ENCODE measurements around the gene SLC26A1. TPM values are rescaled to one million over a fixed set of nuclear protein-coding genes. Genes with fewer than 3 reads are reported as not detected.
A peak's percentile ranks its signal among the peaks of the same experiment; 100 is the strongest.

Gene SLC26A1
- total RNA-seq, 1 experiment from 2014 or later, result 0.03 TPM

DNA sequence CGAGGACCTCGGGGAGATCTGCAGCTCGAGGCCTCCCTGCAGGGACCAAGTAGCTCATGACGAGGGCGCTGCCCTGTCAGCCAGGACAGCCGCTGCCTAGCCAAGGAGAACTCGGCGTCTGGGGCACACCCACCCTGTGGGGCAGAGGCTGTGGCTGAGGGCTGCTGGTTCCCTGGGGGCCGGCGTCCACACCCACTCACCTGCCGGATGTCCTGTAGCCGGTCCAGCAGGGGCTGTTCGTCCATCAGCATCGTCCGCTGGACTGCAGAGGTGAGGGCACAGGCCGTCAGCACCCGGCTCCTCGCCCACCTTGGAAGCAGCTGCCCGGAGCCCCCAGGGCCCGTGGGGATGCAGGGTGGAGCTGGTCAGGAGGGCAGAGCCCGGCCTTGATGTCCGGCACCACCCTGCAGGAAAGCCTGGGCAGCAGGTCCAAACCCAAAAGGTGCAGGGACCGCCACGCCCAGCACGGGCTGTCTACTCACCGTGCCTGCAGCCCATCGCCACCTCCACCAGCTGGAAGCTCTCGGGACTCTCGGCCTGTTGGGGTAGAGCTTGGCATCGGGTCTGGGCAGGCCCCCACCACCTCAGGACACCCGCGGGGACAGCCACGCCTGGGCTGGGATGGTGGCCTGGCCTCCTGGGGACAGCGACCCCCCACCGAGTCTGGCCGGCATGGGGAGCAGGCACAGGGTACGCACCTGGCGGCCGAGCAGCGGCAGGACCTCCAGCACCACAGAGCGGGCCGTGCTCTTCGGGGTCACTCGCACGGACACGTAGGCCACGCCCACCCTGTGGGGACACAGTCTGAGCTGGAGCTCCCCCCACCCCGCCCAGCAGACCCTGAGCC is 26.7 kb downstream of the SLC26A1 start:
- DNase-seq, result no peak
- no peaks in the 10 kb centered on the region for H3K36me3 ChIP-seq (replicated peaks; ENCODE audit: control insufficient read depth, insufficient read depth, low read length)
- no peak overlapping the region for H3K4me3 ChIP-seq (ENCODE audit: insufficient read depth, low read depth, low read length)
- H3K27me3 ChIP-seq (ENCODE audit: control insufficient read depth, insufficient read depth, low read length), result no peaks in the 10 kb centered on the region; the same call in 1 of the 2 replicates

DNA sequence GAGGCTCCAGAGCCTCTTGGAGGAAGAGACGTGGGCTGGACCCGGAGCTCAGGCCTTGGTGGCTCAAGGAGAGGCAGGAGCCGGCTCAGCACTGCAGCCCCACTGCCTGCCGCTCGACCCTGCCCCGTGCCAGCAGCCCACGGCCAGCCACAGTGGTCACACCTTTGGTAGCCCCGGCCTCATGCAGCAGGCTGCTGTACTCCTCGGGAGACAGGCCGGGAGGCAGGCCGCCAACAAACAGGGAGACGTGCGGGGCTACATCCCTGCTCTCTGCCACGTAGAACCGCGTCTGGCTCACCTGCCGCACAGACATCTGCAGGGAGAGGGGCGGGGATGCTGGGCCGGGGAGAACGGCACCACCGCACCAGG is 27.5 kb downstream of the SLC26A1 start:
- Histone ChIP-seq H3K36me3 (replicated peaks; ENCODE audit: control insufficient read depth, insufficient read depth, low read length) (no peaks in the 10 kb centered on the region), H3K27me3 (ENCODE audit: control insufficient read depth, insufficient read depth, low read length) (no peaks in the 10 kb centered on the region; the same call in 1 of the 2 replicates), H3K4me3 (ENCODE audit: insufficient read depth, low read depth, low read length) (no peak overlapping the region)
- no peak for DNase-seq

GRCh38 chr4:965048-965765 is 28.0 kb downstream of the SLC26A1 start:
- Histone ChIP-seq H3K36me3 (replicated peaks; ENCODE audit: control insufficient read depth, insufficient read depth, low read length) (no peaks in the 10 kb centered on the region), H3K27me3 (ENCODE audit: control insufficient read depth, insufficient read depth, low read length) (no peaks in the 10 kb centered on the region; the same call in 1 of the 2 replicates), H3K4me3 (ENCODE audit: insufficient read depth, low read depth, low read length) (no peak overlapping the region)
- DNase-seq, result no peak

DNA sequence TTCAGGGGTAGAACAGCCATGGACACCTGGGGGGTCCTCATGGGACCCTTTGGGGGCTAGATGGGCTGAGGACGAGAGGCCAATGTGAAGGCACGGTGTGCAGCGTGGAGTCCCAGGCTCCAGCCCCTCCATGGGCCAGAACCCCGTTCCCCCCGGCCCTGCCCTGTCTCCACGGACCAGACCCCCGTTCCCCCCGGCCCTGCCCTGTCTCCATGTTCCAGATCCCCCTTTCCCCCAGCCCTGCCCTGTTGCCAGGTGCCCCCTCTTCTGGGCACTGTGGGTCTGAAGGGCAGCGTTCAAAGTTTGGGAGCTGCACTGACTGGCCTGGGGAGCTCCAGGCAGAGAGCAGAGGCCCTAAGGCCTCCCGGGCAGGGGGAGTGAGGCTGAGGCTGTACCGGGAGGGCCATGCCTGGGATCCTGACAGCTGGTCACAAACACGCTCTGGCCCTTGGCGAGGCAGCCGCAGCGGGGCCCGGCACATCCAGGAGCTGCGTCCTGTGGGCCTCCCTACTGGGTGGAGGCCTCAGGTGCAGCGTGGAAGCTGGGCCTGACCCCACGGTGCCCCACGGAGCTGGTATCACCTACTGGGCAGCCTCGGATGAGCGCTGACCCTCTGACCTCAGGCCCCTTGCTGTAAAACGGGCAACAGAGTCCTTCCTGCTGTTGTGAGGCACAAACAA is 28.7 kb downstream of the SLC26A1 start:
- H3K27me3 ChIP-seq (ENCODE audit: control insufficient read depth, insufficient read depth, low read length), result no peaks in the 10 kb centered on the region; the same call in 1 of the 2 replicates
- H3K36me3 ChIP-seq (replicated peaks; ENCODE audit: control insufficient read depth, insufficient read depth, low read length), result no peaks in the 10 kb centered on the region
- no peak for DNase-seq
- no peak overlapping the region for H3K4me3 ChIP-seq (ENCODE audit: insufficient read depth, low read depth, low read length)

- Histone ChIP-seq H3K4me3 (ENCODE audit: insufficient read depth, low read depth, low read length) (no peak overlapping the region), H3K27me3 (ENCODE audit: control insufficient read depth, insufficient read depth, low read length) (no peaks in the 10 kb centered on the region; the same call in 1 of the 2 replicates), H3K36me3 (replicated peaks; ENCODE audit: control insufficient read depth, insufficient read depth, low read length) (no peaks in the 10 kb centered on the region; the same call in 1 of the 2 replicates)
- DNase-seq, result no peak
Measured at GRCh38 chr4:963276-964225, 29.7 kb downstream of the SLC26A1 start.

DNA sequence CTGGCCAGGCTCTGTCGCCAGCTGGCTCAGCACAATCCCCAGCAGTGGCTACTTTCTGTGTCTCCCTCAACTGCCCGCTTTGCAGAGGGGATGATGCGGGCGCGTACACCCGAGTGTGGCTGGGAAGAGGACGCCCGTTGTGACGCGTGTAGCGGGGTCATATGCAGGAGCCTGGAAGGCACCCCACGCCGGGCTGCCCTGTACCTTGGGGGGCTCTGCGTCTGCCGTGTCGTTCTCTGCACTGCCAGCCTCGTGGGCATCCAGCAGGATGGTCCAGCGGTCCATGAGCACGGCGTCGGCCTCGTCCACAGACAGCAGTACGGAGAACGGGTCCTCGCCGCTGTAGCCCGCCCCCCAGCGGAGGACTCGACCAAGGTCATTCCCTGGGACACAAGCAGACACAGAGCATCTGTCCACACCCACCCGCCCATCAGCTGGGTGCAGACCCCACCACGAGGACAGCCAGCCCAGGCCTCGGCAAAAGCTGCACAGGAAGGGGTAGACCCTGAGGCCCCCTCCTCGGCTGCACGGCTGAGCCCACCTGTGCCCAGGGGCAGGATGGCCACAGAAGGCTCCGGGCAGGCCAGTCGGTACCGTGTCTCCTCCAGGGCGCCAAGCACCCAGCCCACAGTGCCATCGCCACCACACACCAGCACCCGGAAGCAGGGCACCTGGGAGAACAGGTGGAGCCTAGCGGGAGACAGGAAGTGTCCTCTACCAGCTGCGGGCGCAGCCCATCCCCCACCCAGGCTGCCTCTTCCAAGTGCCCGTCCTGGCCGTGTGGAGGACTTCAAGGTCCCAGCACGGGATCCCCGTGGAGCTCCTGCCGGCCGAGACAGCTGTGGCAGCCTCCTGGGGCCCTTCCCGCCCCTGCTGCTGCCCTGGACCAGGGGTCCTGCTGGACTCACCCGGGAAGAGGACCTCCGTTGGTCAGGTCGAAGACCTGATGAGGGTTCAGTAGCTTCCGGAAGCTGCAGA is 30.7 kb downstream of the SLC26A1 start:
- Histone ChIP-seq H3K4me3 (ENCODE audit: insufficient read depth, low read depth, low read length) (no peak overlapping the region), H3K27me3 (ENCODE audit: control insufficient read depth, insufficient read depth, low read length) (no peaks in the 10 kb centered on the region; the same call in 1 of the 2 replicates), H3K36me3 (replicated peaks; ENCODE audit: control insufficient read depth, insufficient read depth, low read length) (no peaks in the 10 kb centered on the region; the same call in 1 of the 2 replicates)
- DNase-seq, result peak; percentile 78

DNA sequence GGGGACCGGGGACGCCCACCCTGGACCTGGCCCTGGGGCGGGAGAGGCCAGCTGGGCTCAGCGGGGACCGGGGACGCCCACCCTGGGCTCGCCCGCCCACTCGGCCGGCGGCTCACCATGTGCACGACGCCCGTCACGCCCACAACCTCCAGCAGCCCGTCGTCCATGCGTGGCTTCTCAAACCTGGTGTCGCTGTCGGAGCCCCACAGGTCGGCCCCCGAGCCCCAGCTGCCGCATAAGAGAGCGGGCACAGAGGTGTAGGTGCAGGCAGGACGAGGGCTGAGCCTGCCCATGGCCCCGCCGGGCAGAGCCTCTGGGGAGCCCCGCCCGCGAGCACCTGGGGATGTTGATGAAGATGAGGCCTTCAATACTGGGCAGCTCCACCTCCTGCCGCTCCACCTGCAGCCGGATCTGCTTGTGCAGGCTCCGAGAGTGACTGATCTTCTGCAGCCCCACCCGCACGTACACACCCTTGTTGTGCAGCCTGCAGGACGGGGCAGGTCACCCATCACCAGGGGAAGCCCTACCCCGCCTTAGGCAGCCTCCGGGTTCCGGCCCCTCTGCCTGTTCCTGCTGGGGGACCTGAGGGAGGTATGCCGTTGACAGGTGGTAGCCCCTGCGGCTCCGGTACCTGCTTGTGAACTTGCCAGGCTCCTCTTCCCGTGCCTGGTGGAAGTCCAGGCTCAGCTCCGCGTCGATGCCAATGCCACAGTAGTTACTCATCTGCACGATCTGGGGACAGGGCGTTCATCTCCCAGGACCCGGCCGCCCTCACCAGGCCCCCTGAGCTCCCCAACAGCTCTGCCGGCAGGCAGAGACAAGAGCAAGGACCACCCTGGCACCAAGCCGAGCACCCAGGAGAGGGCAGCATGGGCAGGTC is 31.6 kb downstream of the SLC26A1 start:
- Histone ChIP-seq H3K4me3 (ENCODE audit: insufficient read depth, low read depth, low read length) (no peak overlapping the region), H3K36me3 (replicated peaks; ENCODE audit: control insufficient read depth, insufficient read depth, low read length) (no peaks in the 10 kb centered on the region; the same call in 1 of the 2 replicates), H3K27me3 (ENCODE audit: control insufficient read depth, insufficient read depth, low read length) (no peaks in the 10 kb centered on the region)
- peak; percentile 58 for DNase-seq

DNA sequence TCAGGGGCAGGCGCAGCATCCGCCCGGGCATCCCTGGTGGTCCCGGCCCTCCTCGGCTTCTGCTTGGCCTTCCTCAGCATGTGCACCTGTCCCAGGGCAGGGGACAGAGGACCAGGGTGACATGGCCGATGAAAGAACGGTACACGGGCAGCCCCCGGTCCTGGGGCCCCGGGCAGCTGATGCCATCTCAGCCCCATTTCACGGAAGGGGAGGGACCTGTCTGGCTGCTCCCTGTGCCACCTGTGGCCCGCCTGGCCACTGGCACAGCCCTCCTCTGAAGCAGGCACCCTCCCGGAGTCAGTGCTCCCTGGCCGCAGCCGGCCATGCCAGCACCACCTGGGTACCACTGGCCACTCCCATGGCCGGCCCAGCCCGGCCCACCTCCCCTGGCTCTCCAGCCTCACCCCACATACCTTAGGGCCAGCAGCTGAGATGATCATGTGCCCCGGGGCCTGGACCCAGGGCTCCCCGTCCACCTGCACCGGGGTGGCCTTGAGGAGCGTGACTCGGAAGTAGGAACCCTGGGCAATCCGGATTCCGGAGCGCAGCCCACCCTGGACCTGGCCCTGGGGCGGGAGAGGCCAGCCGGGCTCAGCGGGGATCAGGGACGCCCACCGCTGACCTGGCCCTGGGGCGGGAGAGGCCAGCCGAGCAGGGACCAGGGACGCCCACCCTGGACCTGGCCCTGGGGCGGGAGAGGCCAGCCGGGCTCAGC is 32.4 kb downstream of the SLC26A1 start:
- no peaks in the 10 kb centered on the region; the same call in 1 of the 2 replicates for H3K36me3 ChIP-seq (replicated peaks; ENCODE audit: control insufficient read depth, insufficient read depth, low read length)
- no peak overlapping the region for H3K4me3 ChIP-seq (ENCODE audit: insufficient read depth, low read depth, low read length)
- peak; percentile 62 for DNase-seq
- H3K27me3 ChIP-seq (ENCODE audit: control insufficient read depth, insufficient read depth, low read length), result no peaks in the 10 kb centered on the region

GRCh38 chr4:960140-960635 is 33.0 kb downstream of the SLC26A1 start:
- Histone ChIP-seq H3K36me3 (replicated peaks; ENCODE audit: control insufficient read depth, insufficient read depth, low read length) (no peaks in the 10 kb centered on the region; the same call in 1 of the 2 replicates), H3K27me3 (ENCODE audit: control insufficient read depth, insufficient read depth, low read length) (no peaks in the 10 kb centered on the region), H3K4me3 (ENCODE audit: insufficient read depth, low read depth, low read length) (no peak overlapping the region)
- no peak for DNase-seq

GRCh38 chr4:959338-960139 is 33.7 kb downstream of the SLC26A1 start:
- Histone ChIP-seq H3K27me3 (ENCODE audit: control insufficient read depth, insufficient read depth, low read length) (no peaks in the 10 kb centered on the region), H3K4me3 (ENCODE audit: insufficient read depth, low read depth, low read length) (no peak overlapping the region), H3K36me3 (replicated peaks; ENCODE audit: control insufficient read depth, insufficient read depth, low read length) (no peaks in the 10 kb centered on the region; the same call in 1 of the 2 replicates)
- no peak for DNase-seq
